K562 (cell line): ENCODE results near the gene FAM83G. TPM values are rescaled to one million over a fixed set of nuclear protein-coding genes. Genes with fewer than 3 reads are reported as not detected.

Experiments used
- ATAC-seq: fragments of 200-7000 bp; cut with Tn5 transposase; 3 replicates; pipeline ENCODE4 v1.9.1; 2020; ENCODE audit warnings: moderate library complexity
- BruUV-seq: library from RNA; stranded (reverse); fragments of 400-500 nt; replicated peaks from 2 replicates; lab custom pipeline; 2021; lab: Mats Ljungman, UMichigan
- CTCF ChIA-PET: fragments of 300-600 bp; formaldehyde crosslinking; extraction: SDS; loops from one replicate; lab custom pipeline; 2021; ENCODE audit warnings: low intra/inter-chr PET ratio; lab: Yijun Ruan, JAX
- POLR2A ChIA-PET: fragments of 300-600, 350-650 bp; sonication (Branson Sonifier 250); formaldehyde crosslinking; extraction: SDS; loops from one replicate; lab custom pipeline; 2021; ENCODE audit warnings: antibody characterized with exemption, inconsistent platforms; lab: Yijun Ruan, JAX
- DNase-seq, 4 experiments: peaks; one replicate each; pipeline versions ENCODE4 v3.0.0 to v3.0.0-alpha.2; 2011 to 2018; ENCODE audit warnings: low spot score in 3 of 4, mixed read lengths in 3 of 4; ENCODE audit errors: extremely low read depth in 1 of 4
- FAIRE-seq: peaks from 2 replicates; lab custom pipeline; 2011; peaks lifted over from hg19 to GRCh38; lab: Jason Lieb, UNC
- H2AFZ ChIP-seq: 2 replicates; pipeline ENCODE4 v1.6.0; 2011; ENCODE audit warnings: low read depth, low read length, control low read depth, inconsistent platforms
- H3K27ac ChIP-seq: fragments of 200-600 bp; 3 replicates; pipeline ENCODE4 v1.8.0; 2011; ENCODE audit warnings: low read depth, mild to moderate bottlenecking, control low read depth, inconsistent platforms, low read length, moderate library complexity, mixed read lengths; ENCODE audit errors: extremely low read depth
- H3K27me3 ChIP-seq, 2 experiments: fragments of 300-600 bp in 1 of 2; 2 replicates in 1 of 2; 3 replicates in 1 of 2; pipeline versions ENCODE4 v1.6.0 to v1.8.0; 2011; ENCODE audit warnings: inconsistent platforms in 2 of 2, low read length in 2 of 2, mild to moderate bottlenecking in 1 of 2, mixed read lengths in 1 of 2, moderate library complexity in 1 of 2; ENCODE audit not compliant: control insufficient read depth in 2 of 2, insufficient read depth in 2 of 2
- H3K36me3 ChIP-seq: fragments of 300-600 bp; 3 replicates; pipeline ENCODE4 v1.8.0; 2011; ENCODE audit warnings: mild to moderate bottlenecking, low read length, inconsistent platforms; ENCODE audit not compliant: control insufficient read depth, insufficient read depth
- H3K4me1 ChIP-seq, 2 experiments: fragments of 200-600 bp in 1 of 2; replicated peaks in 1 of 2; 2 replicates in 1 of 2; 3 replicates in 1 of 2; pipeline versions ENCODE4 v1.5.1 to v1.8.0; 2011; ENCODE audit warnings: inconsistent platforms in 2 of 2, low read length in 2 of 2, mild to moderate bottlenecking in 1 of 2, mixed read lengths in 1 of 2, moderate library complexity in 1 of 2; ENCODE audit not compliant: control insufficient read depth in 2 of 2, insufficient read depth in 2 of 2
- H3K4me2 ChIP-seq: 2 replicates; pipeline ENCODE4 v1.6.1; 2011; ENCODE audit warnings: low read length, control low read depth, inconsistent platforms, mixed read lengths; ENCODE audit not compliant: insufficient read depth
- H3K4me3 ChIP-seq: fragments of 200-600 bp; sonication (generic), shearing (Covaris generic); 2 replicates; pipeline ENCODE4 v1.5.1; 2016; ENCODE audit warnings: control low read depth, inconsistent platforms
- H3K79me2 ChIP-seq: fragments of 200-600 bp; 3 replicates; pipeline ENCODE4 v1.8.0; 2011; ENCODE audit warnings: low read length, inconsistent platforms; ENCODE audit not compliant: control insufficient read depth, insufficient read depth
- H3K9ac ChIP-seq, 2 experiments: 2 replicates each; pipeline versions ENCODE4 v1.6.0 to v1.6.1; 2011; ENCODE audit warnings: low read depth in 2 of 2, low read length in 2 of 2, control low read depth in 1 of 2, inconsistent platforms in 1 of 2, mild to moderate bottlenecking in 1 of 2, mixed read lengths in 1 of 2; ENCODE audit not compliant: insufficient read depth in 1 of 2
- H3K9me1 ChIP-seq: one replicate; pipeline ENCODE4 v1.6.0; 2011; ENCODE audit warnings: inconsistent platforms, mild to moderate bottlenecking, low read length, moderate library complexity; ENCODE audit not compliant: control insufficient read depth, insufficient read depth
- H3K9me3 ChIP-seq: replicated peaks from 2 replicates; pipeline ENCODE4 v1.5.1; 2011; ENCODE audit warnings: low read depth, low read length, inconsistent platforms; ENCODE audit not compliant: control insufficient read depth, insufficient read depth
- H4K20me1 ChIP-seq: replicated peaks from 2 replicates; pipeline ENCODE4 v1.6.1; 2011; ENCODE audit warnings: low read length, inconsistent platforms, mixed read lengths; ENCODE audit not compliant: control insufficient read depth, insufficient read depth
- ARNT ChIP-seq, 2 experiments: fragments of 450-650 bp; IDR thresholded peaks; 2 replicates each; pipeline ENCODE4 v1.6.1; 2016; ENCODE audit warnings: mild to moderate bottlenecking in 1 of 2
- NONO ChIP-seq, 2 experiments: fragments of 200-400 bp in 1 of 2; fragments of 450-650 bp in 1 of 2; formaldehyde crosslinking in 1 of 2; IDR thresholded peaks; 2 replicates each; pipeline ENCODE4 v1.6.1; 2017; ENCODE audit warnings: low read depth in 2 of 2, mild to moderate bottlenecking in 2 of 2, moderate library complexity in 2 of 2, low read length in 1 of 2
- SOX6 ChIP-seq: fragments of 450-650 bp; IDR thresholded peaks from 2 replicates; pipeline ENCODE4 v1.6.1; 2014; ENCODE audit warnings: mild to moderate bottlenecking
- TCF7L2 ChIP-seq: fragments of 150-350 bp; IDR thresholded peaks from 2 replicates; pipeline ENCODE4 v1.6.1; 2016; ENCODE audit warnings: low read depth, mild to moderate bottlenecking, low read length, moderate library complexity
- THRAP3 ChIP-seq: fragments of 450-650 bp; IDR thresholded peaks from 2 replicates; pipeline ENCODE4 v1.6.1; 2016; ENCODE audit warnings: mild to moderate bottlenecking, inconsistent platforms, borderline replicate concordance
- ZBTB11 ChIP-seq, 3 experiments: fragments of 200-800 bp in 1 of 3; fragments of 250-450 bp in 1 of 3; fragments of 450-650 bp in 1 of 3; sonication (Bioruptor Pico) in 1 of 3; sonication (Bioruptor generic) in 1 of 3; formaldehyde crosslinking in 1 of 3; IDR thresholded peaks; 2 replicates each; pipeline versions ENCODE4 v1.6.1 to v1.8.0; 2016 to 2022; ENCODE audit warnings: mild to moderate bottlenecking in 2 of 3, missing genetic modification characterization in 2 of 3, missing compliant biosample characterization in 1 of 3, moderate library complexity in 1 of 3
- ZNF449 ChIP-seq: fragments of 250-450 bp; sonication (Bioruptor Pico); IDR thresholded peaks from 2 replicates; pipeline ENCODE4 v1.8.0; 2022; ENCODE audit warnings: moderate library complexity, mild to moderate bottlenecking, inconsistent platforms
- WGBS: fragments of 100-300 bp; shearing (Covaris generic); methylation state at CpG from one replicate; pipeline ENCODE4 v1.1.6; 2016; ENCODE audit warnings: low coverage, mixed read lengths; ENCODE audit not compliant: insufficient coverage; ENCODE audit errors: missing lambda C conversion rate; 5-methylcytosine and 5-hydroxymethylcytosine counted together
- in situ Hi-C: fragments of 300-500 bp; cut with MboI; formaldehyde crosslinking; loops from 4 replicates; pipeline ENCODE4 v1.15.0; 2018; ENCODE audit warnings: inconsistent platforms, mixed read lengths
- intact Hi-C: fragments of 100-400 bp; cut with micrococcal nuclease; formaldehyde crosslinking; loops from 2 replicates; pipeline ENCODE4 v1.14.2; 2022
- polyA plus RNA-seq, 8 experiments: library from polyadenylated mRNA; depleted of rRNA in 4 of 8; stranded (reverse) in 5 of 8; unstranded in 3 of 8; fragments of >200 nt; fragmentation: Nextera tagmentation in 2 of 8; fragmentation: Illumina TruSeq in 1 of 8; extraction: Ambion mirVana in 2 of 8; extraction: Trizol in 1 of 8; gene quantifications; 2 replicates each; pipeline versions ENCODE4 v1.2.1 to v1.2.3, GENCODE V29; 2011 to 2014; ENCODE audit warnings: inconsistent platforms in 1 of 8, missing spikeins in 1 of 8
- total RNA-seq, 7 experiments: library from RNA; depleted of rRNA in 6 of 7; stranded (reverse); fragments of >200 nt in 6 of 7; fragmentation: Illumina TruSeq in 2 of 7; extraction: Trizol in 2 of 7; gene quantifications; 2 replicates each; pipeline versions ENCODE4 v1.2.1 to v1.2.3, GENCODE V29; 2011 to 2021; ENCODE audit warnings: low replicate concordance in 1 of 7

Gene FAM83G
- total and polyA plus RNA-seq, 9 of the 15 experiments (the other 6 are each of a cell fraction or from before 2014, with no cell fraction given) = 0.04 to 10.3 (median 4.5) TPM; not detected in 1

- Histone ChIP-seq H3K79me2 (no peaks in the 10 kb centered on the region), H3K36me3 (peaks cover 36% of the 10 kb centered on the region; the same call in 1 of the 3 replicates), H3K4me2 (no peak overlapping the region), H4K20me1 (no peaks in the 10 kb centered on the region), H3K9ac (no peak overlapping the region; a peak in 1 of 4 replicates), H3K9me1 (no peaks in the 10 kb centered on the region), H3K4me3 (no peak overlapping the region), H3K9me3 (no peaks in the 10 kb centered on the region), H2AFZ (no peak overlapping the region), H3K4me1 (peaks cover 10 to 36% of the 10 kb centered on the region in 2 experiments; a peak in 4 of 5 replicates), H3K27me3 (no peaks in the 10 kb centered on the region), H3K27ac (no peak overlapping the region)
- POLR2A ChIA-PET = interaction anchor here (0.7 to 1.6 kb wide), 3 partner anchors 13 to 16 kb away, joined by 3 to 4 read pairs (median 4); no protein-coding TSS in a partner anchor
- ATAC-seq (no peak), DNase-seq (no peak), FAIRE-seq (no peak)
- WGBS = 96% methylated on average over 9 of the region's 13 CpGs
- in situ Hi-C loops = no loop called here
- BruUV-seq = no TSS peak
- intact Hi-C loops = no loop called here
- CTCF ChIA-PET = no interaction called here
- TF ChIP-seq THRAP3 (no peak), TCF7L2 (no peak), SOX6 (no peak), ZNF449 (no peak), ZBTB11 (CRISPR knock-in tag; IDR thresholded peaks at IDR 0.05) (no peak), ARNT (IDR thresholded peaks at IDR 0.05) (no peak), NONO (IDR thresholded peaks at IDR 0.05; ENCODE audit: low read depth in 2 of 2, low read length in 1 of 2) (no peak)
These were observed 23.8 kb downstream of the FAM83G start for GRCh38 chr17:18980682-18981334.
